Large intestine (tissue), 3 donors: ENCODE measurements around the gene ADGRA1. TPM values are rescaled to one million over a fixed set of nuclear protein-coding genes. Genes with fewer than 3 reads are reported as not detected.
"Not testable (repeated sequence)": the region's sequence is repeated elsewhere in the genome, so short reads cannot be mapped to it uniquely, and the experiment has no call there.

Experiments
- DNase-seq, 2 donors: peaks; one replicate each; pipeline versions ENCODE4 v3.0.0 to v3.0.0-alpha.2; 2013
- H3K27ac ChIP-seq: one replicate; pipeline ENCODE4 v1.5.1; 2013; ENCODE audit warnings: low read length
- H3K27me3 ChIP-seq: 2 replicates; pipeline ENCODE4 v1.6.1; 2013; ENCODE audit warnings: low read length; ENCODE audit not compliant: control insufficient read depth, insufficient read depth
- H3K36me3 ChIP-seq: 2 replicates; pipeline ENCODE4 v1.6.1; 2013; ENCODE audit warnings: low read length; ENCODE audit not compliant: control insufficient read depth, insufficient read depth
- H3K4me1 ChIP-seq: one replicate; pipeline ENCODE4 v1.6.1; 2013; ENCODE audit warnings: low read length; ENCODE audit not compliant: control insufficient read depth, insufficient read depth
- H3K4me3 ChIP-seq: one replicate; pipeline ENCODE4 v1.5.1; 2013; ENCODE audit warnings: low read length
- H3K9me3 ChIP-seq: one replicate; pipeline ENCODE4 v1.6.1; 2013; ENCODE audit warnings: mild to moderate bottlenecking, low read depth, low read length, moderate library complexity; ENCODE audit not compliant: control insufficient read depth
- WGBS: methylation state at CpG from one replicate; pipeline ENCODE4 v1.1.5; 2013; ENCODE audit warnings: low lambda C conversion rate; ENCODE audit not compliant: insufficient coverage; 5-methylcytosine and 5-hydroxymethylcytosine counted together
- polyA plus RNA-seq: library from polyadenylated mRNA; unstranded; fragments of 120-200 nt; gene quantifications from one replicate; pipeline ENCODE4 v1.2.1, GENCODE V29; 2013

The ADGRA1 gene
- polyA plus RNA-seq, 1 donor, result 0.40 TPM

DNA sequence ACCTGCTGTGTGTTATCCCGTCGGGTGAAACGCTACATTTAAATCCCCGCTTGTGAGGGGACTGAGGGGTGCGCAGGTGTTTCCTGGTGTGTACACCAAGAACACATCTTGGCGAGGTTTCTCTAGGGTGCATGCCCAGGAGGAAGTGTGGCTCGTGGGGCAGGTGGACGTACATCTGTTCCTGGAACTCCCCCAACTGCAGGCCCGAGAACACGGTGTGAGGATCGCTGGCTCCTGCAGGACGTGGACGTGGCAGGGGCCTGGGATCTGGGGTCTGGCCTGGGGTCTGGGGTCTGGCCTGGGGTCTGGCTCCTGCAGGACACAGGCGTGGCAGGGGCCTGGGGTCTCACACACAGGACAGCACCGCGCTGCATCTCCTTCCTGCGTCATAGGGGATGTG is 82.4 kb downstream of the ADGRA1 start:
- DNase-seq, result no peak
- peaks cover 21% of the 10 kb centered on the region for H3K36me3 ChIP-seq

DNA sequence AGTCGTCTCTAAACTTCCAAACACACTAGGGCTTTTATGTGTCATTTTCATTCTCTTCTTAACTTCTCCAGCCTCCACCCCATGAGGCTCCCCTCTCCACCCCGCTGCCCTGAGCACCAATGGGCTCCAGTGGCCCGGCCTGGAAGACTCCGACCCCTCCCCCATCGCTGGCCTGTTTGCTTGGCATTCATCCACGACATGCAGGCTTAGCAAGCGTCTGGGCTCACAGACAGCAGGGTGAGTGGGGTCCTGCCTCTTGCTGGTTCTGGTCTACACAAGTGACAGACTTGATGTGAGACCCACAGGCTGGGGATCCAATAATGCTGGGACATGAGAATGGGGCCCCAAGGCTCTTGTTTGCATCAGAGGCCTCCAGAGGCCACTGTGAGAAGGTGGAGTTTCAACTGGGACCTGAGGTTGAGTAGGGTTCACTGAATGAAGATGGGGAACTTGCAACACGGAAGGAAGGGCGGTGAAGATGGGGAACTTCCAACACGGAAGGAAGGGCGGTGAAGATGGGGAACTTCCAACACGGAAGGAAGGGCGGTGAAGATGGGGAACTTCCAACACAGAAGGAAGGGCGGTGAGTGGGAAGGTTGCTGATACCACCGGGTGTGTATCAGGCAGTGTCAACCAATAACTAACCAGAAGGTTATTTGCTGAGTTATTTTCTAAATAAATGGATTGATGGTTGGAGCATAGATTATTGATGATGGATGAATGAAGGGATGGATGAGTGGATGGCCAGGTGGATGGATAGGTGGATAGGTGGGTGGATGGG is 86.3 kb downstream of the ADGRA1 start:
- Histone ChIP-seq H3K9me3 (peaks cover 3% of the 10 kb centered on the region), H3K36me3 (peaks cover 7% of the 10 kb centered on the region), H3K4me1 (no peaks in the 10 kb centered on the region), H3K27ac (no peak overlapping the region), H3K4me3 (no peak overlapping the region), H3K27me3 (no peaks in the 10 kb centered on the region)
- no peak for DNase-seq
- 100% methylated on average over 1 of the region's 15 CpGs for WGBS

More for the DNA sequence above, 82.4 kb downstream of the ADGRA1 start:
- Histone ChIP-seq H3K9me3 (peaks cover 3% of the 10 kb centered on the region), H3K4me1 (no peaks in the 10 kb centered on the region), H3K4me3 (no peak overlapping the region), H3K27ac (no peak overlapping the region), H3K27me3 (no peaks in the 10 kb centered on the region)
- WGBS, result no CpG with 5 or more reads among the region's 17 CpGs

DNA sequence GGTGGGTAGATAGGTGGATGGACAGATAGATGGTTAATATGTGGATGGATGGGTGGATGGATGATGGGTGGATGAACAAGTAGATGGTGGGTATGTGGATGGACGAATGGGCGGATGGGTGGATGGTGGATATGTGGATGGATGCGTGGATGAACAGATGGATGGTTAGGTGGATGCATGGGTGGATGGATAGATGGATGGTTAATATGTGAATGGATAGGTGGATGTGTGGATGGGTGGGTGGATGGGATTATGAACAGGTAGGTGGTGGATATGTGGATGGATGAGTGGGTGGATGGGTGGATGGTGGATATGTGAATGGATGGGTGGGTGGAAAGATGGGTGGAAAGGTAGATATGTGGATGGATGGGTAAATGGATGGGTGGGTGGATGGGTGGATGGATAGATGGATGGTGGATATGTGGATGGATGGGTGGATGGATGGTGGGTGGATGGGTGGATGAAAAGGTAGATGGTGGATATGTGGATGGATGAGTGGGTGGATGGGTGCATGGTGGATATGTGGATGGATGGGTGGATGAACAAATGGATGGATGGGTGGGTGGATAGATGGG is 87.1 kb downstream of the ADGRA1 start:
- DNase-seq, result no peak
- Histone ChIP-seq H3K4me3 (no peak overlapping the region), H3K27ac (no peak overlapping the region), H3K4me1 (no peaks in the 10 kb centered on the region), H3K9me3 (no peaks in the 10 kb centered on the region), H3K27me3 (no peaks in the 10 kb centered on the region), H3K36me3 (peaks cover 7% of the 10 kb centered on the region)
- WGBS, result 96% methylated on average over 3 of the region's 3 CpGs

DNA sequence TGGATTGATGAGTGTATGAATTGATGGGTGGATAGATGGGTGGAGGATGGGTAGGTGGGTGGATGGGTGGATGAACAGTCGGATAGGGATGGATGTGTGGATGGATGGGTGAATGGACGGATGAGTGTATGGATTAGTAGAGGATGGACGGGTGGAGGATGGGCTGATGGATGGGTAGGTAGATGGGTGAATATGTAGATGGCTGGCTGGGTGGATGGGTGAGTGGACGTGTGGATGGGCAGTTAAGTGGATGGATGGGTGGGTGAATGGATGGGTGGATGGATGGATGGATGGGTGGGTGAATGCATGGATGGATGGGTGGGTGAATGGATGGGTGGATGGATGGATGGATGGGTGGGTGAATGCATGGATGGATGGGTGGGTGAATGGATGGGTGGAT is 87.9 kb downstream of the ADGRA1 start:
- H3K36me3 ChIP-seq, H3K27me3 ChIP-seq, H3K4me1 ChIP-seq: not testable (repeated sequence)

DNA sequence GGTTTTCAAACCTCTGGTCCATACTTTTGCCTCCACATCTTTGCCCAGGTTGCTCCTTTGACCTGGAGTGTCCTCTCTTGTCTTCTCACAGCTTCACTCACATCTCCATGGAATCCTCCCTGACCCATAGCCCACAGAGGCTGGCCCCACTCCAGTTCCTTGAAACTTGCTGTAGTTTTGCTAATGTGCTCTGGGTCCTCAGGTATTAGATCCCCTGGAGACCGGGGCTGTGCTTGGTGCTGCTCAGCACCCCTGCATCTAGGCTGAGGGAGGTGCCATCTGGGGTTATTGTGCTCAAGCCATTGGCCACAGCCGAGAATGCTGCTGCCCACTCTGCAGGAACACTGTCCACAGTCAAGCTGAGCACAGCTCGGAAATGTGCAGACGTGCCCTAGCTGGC is 88.8 kb downstream of the ADGRA1 start:
- no peaks in the 10 kb centered on the region for H3K4me1 ChIP-seq
- no peak overlapping the region for H3K27ac ChIP-seq
- H3K27me3 ChIP-seq, result no peaks in the 10 kb centered on the region
- WGBS, result no CpG with 5 or more reads among the region's 4 CpGs
- no peak overlapping the region for H3K4me3 ChIP-seq
- H3K9me3 ChIP-seq, result no peaks in the 10 kb centered on the region
- no peak for DNase-seq
- peaks cover 8% of the 10 kb centered on the region for H3K36me3 ChIP-seq

More for the DNA sequence above, 87.9 kb downstream of the ADGRA1 start:
- 100% methylated on average over 1 of the region's 4 CpGs for WGBS
- DNase-seq, H3K27ac ChIP-seq, H3K9me3 ChIP-seq, H3K4me3 ChIP-seq: not testable (repeated sequence)

DNA sequence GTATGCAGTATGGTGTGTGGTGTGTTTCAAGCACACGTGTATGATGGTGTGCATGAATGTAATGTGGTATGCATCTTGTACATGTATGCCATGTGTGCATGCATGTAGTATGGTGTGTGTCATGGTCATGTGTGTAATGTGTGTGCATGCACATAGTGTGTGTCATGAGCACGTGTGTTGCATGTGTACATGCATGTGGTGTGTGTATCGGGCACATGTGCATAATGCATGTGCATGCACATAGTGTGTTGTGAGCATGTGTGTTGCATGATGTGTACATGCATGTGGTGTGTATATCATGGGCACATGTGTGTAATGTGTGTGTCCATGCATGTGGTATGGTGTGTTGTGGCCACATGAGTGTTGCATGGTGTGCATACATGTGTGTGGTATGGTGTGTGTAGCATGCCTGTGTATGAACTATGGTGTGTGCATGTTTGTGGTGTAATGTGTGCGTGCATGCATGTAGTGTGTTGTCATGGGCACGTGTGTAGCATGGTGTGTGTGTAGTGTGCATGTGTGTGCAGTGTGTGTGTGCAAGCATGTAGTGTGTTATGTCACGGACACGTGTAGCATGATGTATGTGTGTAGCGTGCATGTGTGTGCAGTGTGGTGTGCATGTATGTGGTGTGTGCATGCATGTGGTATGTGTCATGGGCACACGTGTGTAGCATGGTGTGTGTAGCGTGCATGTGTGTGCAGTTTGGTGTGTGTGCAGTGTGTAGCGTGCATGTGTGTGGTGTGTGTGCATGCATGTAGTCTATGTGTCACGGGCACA is 89.8 kb downstream of the ADGRA1 start:
- WGBS, result 100% methylated on average over 1 of the region's 12 CpGs
- no peaks in the 10 kb centered on the region for H3K27me3 ChIP-seq
- no peaks in the 10 kb centered on the region for H3K4me1 ChIP-seq
- no peaks in the 10 kb centered on the region for H3K9me3 ChIP-seq
- no peak for DNase-seq
- H3K27ac ChIP-seq, result no peak overlapping the region
- H3K36me3 ChIP-seq, result peaks cover 8% of the 10 kb centered on the region
- H3K4me3 ChIP-seq, result no peak overlapping the region

DNA sequence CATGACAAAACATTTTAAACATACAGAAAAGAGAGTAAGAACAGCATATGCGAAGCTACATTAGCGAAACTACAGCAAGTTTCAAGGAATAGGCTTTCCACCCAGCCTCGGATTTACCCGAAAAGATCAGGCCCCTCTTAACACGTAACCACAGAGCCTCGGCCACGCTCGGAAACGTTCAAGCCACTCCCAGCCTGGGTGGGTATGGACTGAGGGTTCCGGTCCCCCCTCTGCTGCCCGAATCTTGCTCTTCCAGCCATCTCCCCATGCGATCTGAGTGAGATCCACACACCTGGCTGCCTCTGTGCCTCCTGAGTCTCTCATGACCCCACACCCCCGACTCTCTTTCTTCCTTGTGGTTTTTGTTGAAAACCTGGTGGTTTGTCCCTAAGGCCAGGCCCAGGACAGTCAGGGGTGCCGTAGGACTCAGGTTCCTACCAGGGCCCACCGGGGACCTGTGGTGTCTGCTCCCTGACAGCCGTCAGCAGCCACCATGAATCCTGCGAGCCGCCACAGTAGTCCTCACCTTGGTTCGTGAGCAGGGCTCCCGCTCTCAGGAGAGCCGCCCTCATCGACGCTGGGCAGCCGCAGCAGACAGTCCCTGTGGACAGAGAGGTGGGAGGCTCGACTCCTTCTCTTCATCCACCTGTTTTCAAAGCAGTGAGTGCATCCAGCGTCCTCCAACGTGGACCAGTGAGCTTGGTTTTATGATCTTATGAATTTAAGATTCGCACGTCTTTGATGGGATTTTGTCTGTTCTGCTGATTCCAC is 90.8 kb downstream of the ADGRA1 start:
- peaks cover 8% of the 10 kb centered on the region for H3K36me3 ChIP-seq
- H3K27ac ChIP-seq, result no peak overlapping the region
- H3K9me3 ChIP-seq, result no peaks in the 10 kb centered on the region
- WGBS, result no CpG with 5 or more reads among the region's 29 CpGs
- no peak for DNase-seq
- no peaks in the 10 kb centered on the region for H3K27me3 ChIP-seq
- H3K4me3 ChIP-seq, result no peak overlapping the region
- H3K4me1 ChIP-seq, result no peaks in the 10 kb centered on the region

DNA sequence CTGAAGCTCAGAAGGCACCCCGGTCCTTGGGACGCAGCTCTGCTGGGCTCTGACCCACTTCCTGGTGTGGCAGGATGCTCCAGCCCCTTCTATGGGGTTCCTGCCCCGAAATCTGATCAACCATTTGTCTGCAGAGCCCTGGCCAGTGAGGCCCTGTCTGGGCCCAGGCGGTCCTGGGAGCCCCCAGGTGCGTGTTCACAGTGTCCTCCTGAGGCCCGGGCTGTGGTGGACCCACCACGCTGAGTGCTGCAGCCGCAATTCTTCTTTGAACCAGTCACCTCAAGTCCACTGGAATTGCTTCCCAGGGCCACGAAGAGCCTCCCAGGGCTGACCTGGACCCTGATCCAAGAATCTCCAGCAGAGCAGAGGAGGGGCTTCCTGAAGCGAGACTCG is 91.4 kb downstream of the ADGRA1 start:
- no peaks in the 10 kb centered on the region for H3K27me3 ChIP-seq
- no peak for DNase-seq
- no peak overlapping the region for H3K27ac ChIP-seq
- WGBS, result no CpG with 5 or more reads among the region's 11 CpGs
- H3K4me3 ChIP-seq, result no peak overlapping the region
- no peaks in the 10 kb centered on the region for H3K4me1 ChIP-seq
- no peaks in the 10 kb centered on the region for H3K9me3 ChIP-seq
- peaks cover 5% of the 10 kb centered on the region for H3K36me3 ChIP-seq

DNA sequence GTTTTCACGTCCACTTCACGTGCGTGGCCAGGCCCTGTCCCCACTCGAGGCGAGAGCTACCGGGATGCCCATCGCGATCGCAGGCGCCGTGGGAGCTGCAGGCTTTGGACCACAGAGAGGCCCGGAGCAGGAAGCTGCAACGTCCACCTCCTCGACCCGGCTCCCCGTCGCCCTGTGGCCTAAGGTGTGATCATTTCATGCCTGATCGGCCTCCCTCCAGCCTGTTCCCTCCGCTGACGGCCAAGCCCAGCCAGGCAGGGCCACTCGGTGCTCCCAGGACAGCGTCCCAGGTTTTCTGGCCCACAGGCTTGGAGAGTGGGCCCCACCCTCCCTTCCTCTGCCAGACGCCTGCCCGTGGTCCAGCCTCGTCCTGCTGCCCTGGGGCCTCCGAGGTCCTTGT is 91.9 kb downstream of the ADGRA1 start:
- H3K9me3 ChIP-seq, result no peaks in the 10 kb centered on the region
- peaks cover 10% of the 10 kb centered on the region for H3K36me3 ChIP-seq
- H3K4me3 ChIP-seq, result no peak overlapping the region
- no peak for DNase-seq
- H3K27me3 ChIP-seq, result no peaks in the 10 kb centered on the region
- no peaks in the 10 kb centered on the region for H3K4me1 ChIP-seq
- H3K27ac ChIP-seq, result no peak overlapping the region
- WGBS, result no CpG with 5 or more reads among the region's 26 CpGs
